ENCODE measurements around the gene KDM1A.

Gene KDM1A

DNA sequence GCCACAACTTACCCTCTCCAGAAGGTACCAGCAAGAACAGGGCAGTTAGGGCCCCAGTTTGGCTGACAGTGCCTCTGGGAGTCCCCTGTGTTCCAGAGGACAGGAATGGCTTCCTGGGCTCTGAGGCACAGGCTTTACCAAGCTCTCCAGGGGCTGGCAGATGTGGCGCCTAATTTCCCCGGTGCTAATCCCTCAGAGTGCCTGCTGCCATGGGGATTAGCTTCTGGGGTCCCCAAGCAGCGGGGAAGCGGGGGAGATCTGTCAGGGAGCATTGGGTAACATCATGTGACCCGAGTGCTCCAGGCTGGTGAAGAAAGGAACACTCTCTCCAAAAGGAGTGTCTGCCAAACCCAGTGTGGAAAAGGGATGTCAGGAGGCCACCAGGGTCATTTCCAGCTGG lies 46.5 kb upstream of the KDM1A start, which contains the start of gene LACTBL1:
Gene LACTBL1, minus strand, starts transcription at position 107 of the 400 bp plus-strand sequence. CDS start 550 bp downstream, outside the sequence.
- Histone ChIP-seq H4K20me1 (ENCODE audit: insufficient read depth) (no peaks in the 10 kb centered on the region), H3K4me2 (no peak within 1 kb of the TSS), H2AFZ (ENCODE audit: low read depth) (no peak within 1 kb of the TSS), H3K79me2 (ENCODE audit: insufficient read depth, low read depth) (no peaks in the 10 kb centered on the region), H3K36me3 (ENCODE audit: insufficient read depth) (no peaks in the 10 kb centered on the region), H3K4me1 (ENCODE audit: low read depth, poor library complexity, severe bottlenecking) (peaks cover 6% of the 10 kb centered on the region), H3K27me3 (ENCODE audit: insufficient read depth, low read depth) (no peaks in the 10 kb centered on the region), H3K27ac (no peak within 1 kb of the TSS), H3K4me3 (IDR thresholded peaks at IDR 0.05; ENCODE audit: insufficient read depth, low read depth, low read length) (no peak within 1 kb of the TSS), H3K9ac (no peak within 1 kb of the TSS)
- TF ChIP-seq, protein P1, sequence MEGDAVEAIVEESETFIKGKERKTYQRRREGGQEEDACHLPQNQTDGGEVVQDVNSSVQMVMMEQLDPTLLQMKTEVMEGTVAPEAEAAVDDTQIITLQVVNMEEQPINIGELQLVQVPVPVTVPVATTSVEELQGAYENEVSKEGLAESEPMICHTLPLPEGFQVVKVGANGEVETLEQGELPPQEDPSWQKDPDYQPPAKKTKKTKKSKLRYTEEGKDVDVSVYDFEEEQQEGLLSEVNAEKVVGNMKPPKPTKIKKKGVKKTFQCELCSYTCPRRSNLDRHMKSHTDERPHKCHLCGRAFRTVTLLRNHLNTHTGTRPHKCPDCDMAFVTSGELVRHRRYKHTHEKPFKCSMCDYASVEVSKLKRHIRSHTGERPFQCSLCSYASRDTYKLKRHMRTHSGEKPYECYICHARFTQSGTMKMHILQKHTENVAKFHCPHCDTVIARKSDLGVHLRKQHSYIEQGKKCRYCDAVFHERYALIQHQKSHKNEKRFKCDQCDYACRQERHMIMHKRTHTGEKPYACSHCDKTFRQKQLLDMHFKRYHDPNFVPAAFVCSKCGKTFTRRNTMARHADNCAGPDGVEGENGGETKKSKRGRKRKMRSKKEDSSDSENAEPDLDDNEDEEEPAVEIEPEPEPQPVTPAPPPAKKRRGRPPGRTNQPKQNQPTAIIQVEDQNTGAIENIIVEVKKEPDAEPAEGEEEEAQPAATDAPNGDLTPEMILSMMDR (conservative IDR thresholded peaks at IDR 0.05; ENCODE audit: low read depth, low read length): no peak

DNA sequence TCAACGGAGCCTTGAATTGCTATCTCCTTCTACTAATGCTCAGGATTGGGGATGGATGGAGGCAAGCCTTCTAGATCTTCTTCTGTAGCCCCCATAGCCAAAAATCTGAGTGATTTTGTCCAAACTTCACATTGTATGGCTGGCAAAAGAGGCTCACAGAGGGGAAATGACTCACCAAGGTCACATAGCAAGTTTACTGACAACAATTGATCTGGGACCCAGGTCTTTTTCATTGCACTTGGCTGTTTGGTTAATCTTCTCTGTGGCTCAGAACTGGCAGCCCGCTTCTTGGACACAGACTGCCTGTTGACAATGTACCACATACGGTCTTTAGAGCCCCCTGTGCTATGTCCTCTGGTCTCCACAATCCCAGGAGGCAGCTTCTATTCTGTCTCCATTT lies 43.6 kb upstream of the KDM1A start:
- H2AFZ ChIP-seq (ENCODE audit: low read depth): peak overlapping the region; percentile 94
- no peaks in the 10 kb centered on the region for H4K20me1 ChIP-seq (ENCODE audit: insufficient read depth)
- H3K27me3 ChIP-seq (ENCODE audit: insufficient read depth, low read depth): no peaks in the 10 kb centered on the region
- no peaks in the 10 kb centered on the region for H3K79me2 ChIP-seq (ENCODE audit: insufficient read depth, low read depth)
- H3K36me3 ChIP-seq (ENCODE audit: insufficient read depth): no peaks in the 10 kb centered on the region
- H3K27ac ChIP-seq: no peak overlapping the region
- no peak overlapping the region for H3K4me3 ChIP-seq (IDR thresholded peaks at IDR 0.05; ENCODE audit: insufficient read depth, low read depth, low read length)
- H3K4me2 ChIP-seq: 0 out of 2 replicates have a peak overlapping the region, but pooled peaks have one; percentile 24
- no peak overlapping the region; the same call in 1 of the 2 replicates for H3K9ac ChIP-seq
- peaks cover 6% of the 10 kb centered on the region for H3K4me1 ChIP-seq (ENCODE audit: low read depth, poor library complexity, severe bottlenecking)
- TF ChIP-seq, protein P1 (conservative IDR thresholded peaks at IDR 0.05; ENCODE audit: low read depth, low read length): no peak

DNA sequence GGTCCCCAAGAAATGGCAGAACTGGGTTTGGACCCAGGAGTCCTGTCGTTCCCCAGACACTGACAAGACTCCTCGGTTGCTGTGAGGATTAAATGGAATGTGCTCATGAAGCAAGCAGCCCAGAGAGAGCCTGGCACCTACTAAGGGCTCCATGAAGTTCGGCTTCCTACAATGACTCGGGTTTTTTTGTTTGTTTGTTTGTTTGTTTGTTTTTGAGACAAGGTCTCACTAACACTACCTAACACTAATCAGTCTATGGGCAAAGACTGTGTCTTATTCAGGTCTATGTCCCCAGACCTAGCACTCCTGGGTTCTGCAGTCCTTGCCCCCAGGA lies 43.2 kb upstream of the KDM1A start:
- TF ChIP-seq, protein P1 (conservative IDR thresholded peaks at IDR 0.05; ENCODE audit: low read depth, low read length): no peak
- H3K4me1 ChIP-seq (ENCODE audit: low read depth, poor library complexity, severe bottlenecking): peaks cover 6% of the 10 kb centered on the region
- no peaks in the 10 kb centered on the region for H3K36me3 ChIP-seq (ENCODE audit: insufficient read depth)
- no peak overlapping the region for H3K27ac ChIP-seq
- no peak overlapping the region for H3K4me3 ChIP-seq (IDR thresholded peaks at IDR 0.05; ENCODE audit: insufficient read depth, low read depth, low read length)
- peak overlapping the region; percentile 94 for H2AFZ ChIP-seq (ENCODE audit: low read depth)
- peak overlapping the region; percentile 20; the same call in 1 of the 2 replicates for H3K9ac ChIP-seq
- no peaks in the 10 kb centered on the region for H4K20me1 ChIP-seq (ENCODE audit: insufficient read depth)
- H3K27me3 ChIP-seq (ENCODE audit: insufficient read depth, low read depth): no peaks in the 10 kb centered on the region
- no peaks in the 10 kb centered on the region for H3K79me2 ChIP-seq (ENCODE audit: insufficient read depth, low read depth)
- 0 out of 2 replicates have a peak overlapping the region, but pooled peaks have one; percentile 24 for H3K4me2 ChIP-seq

DNA sequence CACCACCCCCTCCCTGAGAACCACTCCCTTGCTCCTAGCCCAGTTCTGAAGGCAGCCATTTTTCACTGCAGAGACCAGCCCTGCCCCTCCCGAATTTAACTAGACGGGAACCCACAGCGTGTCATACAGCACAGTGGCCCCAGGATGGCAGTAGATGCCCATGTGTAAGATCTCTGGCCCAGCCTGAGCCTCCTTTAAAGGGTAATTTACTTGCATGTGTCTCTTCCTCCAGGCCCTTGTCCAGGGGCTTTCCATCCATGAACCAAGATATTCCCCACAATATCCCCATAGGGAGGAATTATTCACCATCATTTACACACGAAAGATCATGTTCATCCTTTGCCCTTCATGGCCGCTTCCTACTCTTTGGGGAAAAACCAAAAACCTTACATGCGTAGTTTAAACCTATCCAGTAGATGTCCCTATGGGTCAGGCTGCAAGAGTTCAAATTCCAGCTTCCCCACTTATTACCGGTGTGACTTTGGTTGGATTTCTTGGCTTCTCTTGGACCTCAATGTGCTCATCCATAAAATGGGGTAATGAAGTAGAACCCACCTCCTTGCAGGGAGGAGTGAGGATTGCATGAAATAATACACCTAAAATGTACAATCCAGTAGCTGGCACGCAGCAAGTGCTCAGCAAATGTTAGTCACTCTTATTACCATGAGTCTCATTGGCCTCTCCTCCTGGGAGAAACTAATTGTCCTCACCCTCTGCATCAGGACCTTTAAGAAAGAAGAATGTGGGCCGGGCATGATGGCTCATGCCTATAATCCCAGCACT lies 42.6 kb upstream of the KDM1A start:
- no peak overlapping the region for H3K27ac ChIP-seq
- no peaks in the 10 kb centered on the region for H4K20me1 ChIP-seq (ENCODE audit: insufficient read depth)
- peak overlapping the region; percentile 94 for H2AFZ ChIP-seq (ENCODE audit: low read depth)
- H3K9ac ChIP-seq: peak overlapping the region; percentile 20; the same call in 1 of the 2 replicates
- H3K79me2 ChIP-seq (ENCODE audit: insufficient read depth, low read depth): no peaks in the 10 kb centered on the region
- peaks cover 6% of the 10 kb centered on the region for H3K4me1 ChIP-seq (ENCODE audit: low read depth, poor library complexity, severe bottlenecking)
- 0 out of 2 replicates have a peak overlapping the region, but pooled peaks have one; percentile 24 for H3K4me2 ChIP-seq
- TF ChIP-seq, protein P1 (conservative IDR thresholded peaks at IDR 0.05; ENCODE audit: low read depth, low read length): peak; percentile 79
- no peaks in the 10 kb centered on the region for H3K36me3 ChIP-seq (ENCODE audit: insufficient read depth)
- no peak overlapping the region for H3K4me3 ChIP-seq (IDR thresholded peaks at IDR 0.05; ENCODE audit: insufficient read depth, low read depth, low read length)
- no peaks in the 10 kb centered on the region for H3K27me3 ChIP-seq (ENCODE audit: insufficient read depth, low read depth)

Measured in KMS-11 (cell line).